ENCODE measurements around the gene BLM.

BLM gene

DNA sequence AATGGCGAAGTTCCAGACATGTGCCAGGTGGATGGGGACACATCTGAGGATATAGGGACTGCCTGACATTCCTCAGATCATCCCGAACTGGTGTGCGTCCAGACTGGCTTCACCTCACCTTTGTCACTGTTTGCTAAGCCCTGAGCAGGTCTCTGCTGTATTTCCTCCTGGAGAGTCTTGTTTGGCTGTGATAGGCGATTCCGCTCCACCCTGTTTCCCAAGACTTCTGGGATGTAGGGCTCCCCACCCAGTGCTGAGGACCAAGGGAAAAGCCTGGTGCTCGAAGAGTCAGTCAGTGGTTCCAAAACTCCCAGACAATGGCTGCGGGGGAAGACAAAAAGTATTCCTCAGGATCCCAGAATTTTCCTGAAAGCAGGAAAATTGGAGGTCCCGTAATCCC is 140.2 kb downstream of the BLM start:
- FAIRE-seq = no peak

- no peak for FAIRE-seq
Measured at GRCh38 chr15:90857883-90858443, 140.8 kb downstream of the BLM start.

GRCh38 chr15:90859234-90860131 is 142.3 kb downstream of the BLM start:
- no peak for FAIRE-seq

DNA sequence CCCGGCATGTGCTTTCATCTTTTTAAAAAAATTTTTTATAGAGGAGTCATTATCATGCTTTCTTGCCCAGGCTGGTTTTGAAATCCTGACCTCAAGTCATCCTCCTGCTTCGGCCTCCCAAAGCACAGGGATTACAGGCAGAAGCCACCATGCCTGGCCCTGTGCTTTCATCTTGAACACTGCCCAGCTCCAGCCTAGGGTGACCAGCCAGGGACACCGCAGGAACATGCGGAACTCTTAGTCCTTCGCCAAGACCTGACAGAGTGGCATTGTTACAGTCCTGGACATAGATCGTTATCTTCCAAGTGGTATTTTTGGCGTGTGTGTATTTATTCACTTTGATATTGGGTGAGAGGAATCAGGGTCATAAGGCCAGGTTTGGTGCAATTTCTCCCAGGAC is 143.3 kb downstream of the BLM start:
- FAIRE-seq = no peak

DNA sequence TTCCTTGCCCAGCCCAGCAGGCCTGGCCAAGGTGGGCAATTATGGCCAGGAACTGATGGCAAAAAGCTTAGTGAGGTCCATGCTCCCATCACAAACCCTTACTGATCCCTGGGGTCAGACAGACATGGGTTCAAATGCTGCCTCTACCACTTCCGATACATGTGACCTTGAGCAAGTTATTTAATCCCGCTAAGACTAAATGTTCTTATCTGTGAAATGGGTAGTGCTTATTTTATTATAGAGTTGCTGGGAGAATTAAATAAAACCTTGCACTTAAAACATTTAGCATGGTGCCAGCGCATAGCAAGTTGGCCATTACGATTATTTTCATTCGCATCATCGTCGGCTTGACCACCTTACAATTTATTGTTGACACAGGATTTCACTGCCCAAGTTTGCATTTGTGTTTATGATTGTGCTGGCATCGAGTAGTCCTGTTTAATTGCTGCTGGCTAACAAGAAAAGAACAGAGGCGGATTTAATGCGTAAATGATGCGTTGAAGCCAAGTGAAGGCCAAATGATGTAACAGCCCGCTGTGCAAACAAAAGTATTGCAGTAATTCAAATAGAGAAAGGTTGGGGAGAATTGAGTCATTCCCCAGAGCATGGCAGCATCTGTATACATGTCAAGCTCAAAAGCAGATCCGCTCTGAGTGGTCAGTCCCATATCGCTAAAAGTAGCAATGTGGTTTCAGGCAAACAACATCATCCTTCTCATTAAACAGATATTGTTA is 144.0 kb downstream of the BLM start:
- FAIRE-seq = no peak

DNA sequence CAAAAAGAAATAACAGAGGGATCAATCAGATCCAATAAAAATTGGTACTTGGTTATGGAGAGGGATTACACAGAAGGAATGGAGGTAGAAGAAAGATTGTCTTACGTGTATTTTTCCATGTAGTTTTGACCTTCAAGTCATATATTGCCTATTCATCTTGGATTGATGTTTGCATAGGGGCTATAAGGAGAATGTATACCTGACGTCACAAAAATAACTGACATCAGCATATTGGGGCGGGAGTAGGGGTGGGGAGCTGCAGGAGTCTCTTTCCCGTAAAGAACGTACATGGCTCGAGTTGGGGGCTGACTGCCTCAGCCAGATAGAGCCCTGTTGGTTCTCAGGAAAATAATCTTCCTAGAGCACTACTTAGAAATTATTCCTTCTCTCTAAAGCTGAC is 145.3 kb downstream of the BLM start:
- no peak for FAIRE-seq

DNA sequence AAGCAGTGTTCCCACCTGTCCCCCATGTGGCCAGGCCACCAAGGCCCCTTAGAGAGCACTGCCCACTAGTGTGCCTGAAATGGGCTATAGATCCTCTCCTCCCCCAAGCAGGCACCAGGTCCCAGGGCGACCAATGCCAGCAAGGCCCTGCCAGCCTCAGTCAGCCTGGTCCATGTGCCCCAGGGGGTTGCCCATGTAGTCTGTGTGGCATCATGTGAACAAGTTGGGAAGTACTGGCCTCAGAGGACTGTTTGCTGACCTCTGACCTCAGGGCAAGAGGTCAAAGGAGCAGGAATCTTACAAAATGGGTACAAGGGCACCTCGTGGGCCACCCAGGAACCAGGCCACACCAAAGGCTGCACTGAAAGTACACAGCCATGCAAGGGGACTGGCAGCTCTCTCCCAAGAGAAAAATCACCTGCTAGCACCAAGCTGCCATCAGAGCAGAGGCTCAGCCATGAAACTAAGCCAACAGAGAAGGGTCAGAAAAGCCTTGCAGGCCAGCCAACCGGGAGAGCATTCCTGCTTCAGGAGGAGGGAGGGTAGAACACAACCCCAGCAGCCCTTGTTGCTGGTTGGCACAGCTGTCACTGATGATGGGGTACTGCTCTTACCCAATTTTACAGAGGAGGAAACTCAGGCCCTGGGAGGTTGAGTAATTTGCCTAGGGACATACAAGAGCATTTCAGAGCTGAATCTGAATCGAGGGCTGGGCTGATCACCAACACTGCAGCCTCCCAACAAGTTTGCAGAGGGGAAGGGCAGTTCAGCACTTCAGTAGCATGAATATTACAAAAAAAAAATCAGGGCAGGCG is 146.0 kb downstream of the BLM start:
- no peak for FAIRE-seq

DNA sequence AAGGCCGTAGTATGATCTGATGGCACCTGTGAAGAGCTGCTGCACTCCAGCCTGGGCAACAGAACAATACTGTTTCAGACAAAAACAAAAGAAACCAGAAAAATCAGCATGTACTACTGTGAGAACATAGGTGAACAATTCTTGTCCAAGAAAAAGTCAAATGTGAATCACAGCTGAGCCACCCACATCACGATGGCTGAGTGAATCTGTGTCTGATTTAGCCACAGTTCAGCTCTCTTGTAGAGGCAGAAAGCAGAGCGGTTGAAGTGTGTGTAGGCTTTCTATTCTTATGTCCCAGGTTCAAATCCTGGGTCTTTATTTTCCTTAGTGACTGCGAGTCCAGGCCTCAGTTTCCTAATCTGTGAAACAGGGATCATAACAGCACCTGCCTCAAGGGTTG is 146.8 kb downstream of the BLM start:
- no peak for FAIRE-seq

DNA sequence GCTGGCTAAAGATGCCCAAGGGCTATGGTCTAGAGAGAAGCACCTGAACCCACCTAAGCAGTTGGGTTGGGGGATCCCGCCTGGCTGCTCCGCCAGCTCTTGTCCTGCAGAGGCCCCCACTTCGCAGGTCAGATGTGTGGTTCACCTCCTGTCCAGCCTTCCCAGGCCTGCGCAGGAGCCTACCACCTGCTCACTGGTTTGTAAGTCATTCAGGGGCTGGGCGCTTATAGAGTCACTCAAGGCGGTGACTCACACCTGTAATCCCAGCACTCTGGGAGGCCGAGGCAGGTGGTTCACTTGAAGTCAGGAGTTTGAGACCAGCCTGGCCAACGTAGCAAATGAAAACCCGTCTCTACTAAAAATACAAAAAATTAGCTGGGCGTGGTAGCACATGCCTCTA is 147.4 kb downstream of the BLM start:
- no peak for FAIRE-seq

DNA sequence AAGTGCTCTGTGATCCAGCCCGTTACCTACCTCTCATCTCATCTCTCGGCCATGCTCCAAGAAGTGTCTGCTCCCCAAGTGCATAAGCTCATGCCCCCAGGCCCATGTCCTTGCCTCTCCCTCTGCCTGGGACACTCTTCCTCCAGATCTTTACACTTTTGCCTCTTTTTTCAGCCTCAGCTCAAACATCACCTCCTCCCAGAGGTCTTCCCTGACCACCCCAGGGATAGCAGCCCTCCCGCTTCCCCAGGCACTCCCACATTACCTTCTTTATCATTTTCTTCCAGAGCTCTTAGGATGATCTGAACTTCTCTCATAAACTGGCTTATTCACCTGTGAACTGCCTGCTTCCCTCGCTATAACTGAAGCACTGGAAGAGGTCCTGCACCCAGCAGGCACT is 148.6 kb downstream of the BLM start:
- FAIRE-seq = no peak
